ENCODE results near the gene DRAP1.

Gene DRAP1

GRCh38 chr11:65887723-65888162 is 31.5 kb upstream of the DRAP1 start:
- TF ChIP-seq CREB1 (IDR thresholded peaks at IDR 0.05; ENCODE audit: low read depth) (no peak), REST (IDR thresholded peaks at IDR 0.05; ENCODE audit: low read depth) (no peak), RAD21 (IDR thresholded peaks at IDR 0.05; ENCODE audit: low read depth) (no peak), TEAD4 (IDR thresholded peaks at IDR 0.05) (no peak), USF1 (IDR thresholded peaks at IDR 0.05) (no peak), EP300 (IDR thresholded peaks at IDR 0.05; ENCODE audit: borderline replicate concordance) (no peak), NFIC (IDR thresholded peaks at IDR 0.05) (no peak), EGR1 (IDR thresholded peaks at IDR 0.05) (no peak), YY1 (IDR thresholded peaks at IDR 0.05; ENCODE audit: low read depth) (no peak)

- TF ChIP-seq CEBPB (IDR thresholded peaks at IDR 0.05) (no peak), MAX (IDR thresholded peaks at IDR 0.05) (peak; percentile 65), FOXM1 (IDR thresholded peaks at IDR 0.05; ENCODE audit: borderline replicate concordance, low read depth) (no peak), TCF12 (IDR thresholded peaks at IDR 0.05; ENCODE audit: low read depth) (peak; percentile 79), NFIC (IDR thresholded peaks at IDR 0.05) (peak; percentile 15; the same call in 1 of the 2 replicates), YY1 (IDR thresholded peaks at IDR 0.05; ENCODE audit: low read depth) (peak; percentile 76), TAF1 (IDR thresholded peaks at IDR 0.05; ENCODE audit: low read depth) (peak; percentile 78), TEAD4 (IDR thresholded peaks at IDR 0.05) (peak; percentile 48; the same call in 1 of the 2 replicates), USF1 (IDR thresholded peaks at IDR 0.05) (peak; percentile 16; the same call in 1 of the 2 replicates), ZBTB7A (IDR thresholded peaks at IDR 0.05; ENCODE audit: low read depth) (0 out of 2 replicates have a peak, but pooled peaks have one; percentile 34), REST (IDR thresholded peaks at IDR 0.05; ENCODE audit: low read depth) (no peak), EGR1 (IDR thresholded peaks at IDR 0.05) (no peak), CREB1 (IDR thresholded peaks at IDR 0.05; ENCODE audit: low read depth) (peak; percentile 68; the same call in 1 of the 2 replicates), RAD21 (IDR thresholded peaks at IDR 0.05; ENCODE audit: low read depth) (0 out of 2 replicates have a peak, but pooled peaks have one; percentile 21), EP300 (IDR thresholded peaks at IDR 0.05; ENCODE audit: borderline replicate concordance) (no peak)
Observed at GRCh38 chr11:65888163-65888814, 30.9 kb upstream of the DRAP1 start, which contains the start of gene FIBP. Gene FIBP (minus strand): TSS chr11:65888471. CDS start chr11:65888418, 53 bp downstream.

GRCh38 chr11:65890324-65891218 is 28.7 kb upstream of the DRAP1 start, which contains the start of gene CCDC85B:
Gene CCDC85B (plus strand): TSS chr11:65890673. CDS start chr11:65890784, 111 bp downstream.
- TF ChIP-seq EP300 (IDR thresholded peaks at IDR 0.05; ENCODE audit: borderline replicate concordance): no peak; the same call in 1 of the 2 replicates
- no peak for TF ChIP-seq RAD21 (IDR thresholded peaks at IDR 0.05; ENCODE audit: low read depth)
- TF ChIP-seq YY1 (IDR thresholded peaks at IDR 0.05; ENCODE audit: low read depth): peak; percentile 46
- TF ChIP-seq MAX (IDR thresholded peaks at IDR 0.05): peak; percentile 98
- peak; percentile 54; the same call in 1 of the 2 replicates for TF ChIP-seq NFIC (IDR thresholded peaks at IDR 0.05)
- TF ChIP-seq ZBTB7A (IDR thresholded peaks at IDR 0.05; ENCODE audit: low read depth): no peak
- TF ChIP-seq TAF1 (IDR thresholded peaks at IDR 0.05; ENCODE audit: low read depth): peak; percentile 60; the same call in 1 of the 2 replicates
- no peak for TF ChIP-seq REST (IDR thresholded peaks at IDR 0.05; ENCODE audit: low read depth)
- TF ChIP-seq EGR1 (IDR thresholded peaks at IDR 0.05): no peak; the same call in 1 of the 2 replicates
- no peak for TF ChIP-seq FOXM1 (IDR thresholded peaks at IDR 0.05; ENCODE audit: borderline replicate concordance, low read depth)
- no peak for TF ChIP-seq USF1 (IDR thresholded peaks at IDR 0.05)
- TF ChIP-seq CREB1 (IDR thresholded peaks at IDR 0.05; ENCODE audit: low read depth): no peak
- no peak for TF ChIP-seq TEAD4 (IDR thresholded peaks at IDR 0.05)
- TF ChIP-seq CEBPB (IDR thresholded peaks at IDR 0.05): no peak
- TF ChIP-seq TCF12 (IDR thresholded peaks at IDR 0.05; ENCODE audit: low read depth): peak; percentile 54
